HCT116 (cell line): ENCODE measurements around the gene CRBN.

ENCODE experiments used
- CBX3 ChIP-seq: IDR thresholded peaks from 2 replicates; pipeline ENCODE4 v1.6.1; 2012; ENCODE audit warnings: low read depth
- EGR1 ChIP-seq: IDR thresholded peaks from 2 replicates; pipeline ENCODE4 v1.6.1; 2012; ENCODE audit warnings: low read depth
- ELF1 ChIP-seq: IDR thresholded peaks from 2 replicates; pipeline ENCODE4 v1.6.1; 2012; ENCODE audit warnings: low read depth, borderline replicate concordance
- EZH2 ChIP-seq: fragments of 200-600 bp; sonication (generic); IDR thresholded peaks from 2 replicates; pipeline ENCODE4 v1.6.1; 2017; ENCODE audit warnings: antibody characterized with exemption, mixed run types
- MAX ChIP-seq: IDR thresholded peaks from 2 replicates; pipeline ENCODE4 v1.6.1; 2012
- POLR2A ChIP-seq: IDR thresholded peaks from 2 replicates; pipeline ENCODE4 v1.7.0; 2011; ENCODE audit warnings: borderline replicate concordance; ENCODE audit not compliant: insufficient read depth, insufficient read length; ENCODE audit errors: extremely low read depth
- POLR2AphosphoS5 ChIP-seq: IDR thresholded peaks from 2 replicates; pipeline ENCODE4 v1.6.1; 2011; ENCODE audit warnings: mild to moderate bottlenecking, low read depth, low read length, moderate library complexity
- REST ChIP-seq: IDR thresholded peaks from 2 replicates; pipeline ENCODE4 v1.6.1; 2012; ENCODE audit warnings: low read depth
- SP1 ChIP-seq: IDR thresholded peaks from 2 replicates; pipeline ENCODE4 v1.6.1; 2012; ENCODE audit warnings: low read depth
- TCF7L2 ChIP-seq: IDR thresholded peaks from 2 replicates; pipeline ENCODE4 v1.7.0; 2011; ENCODE audit warnings: borderline replicate concordance, inconsistent platforms; ENCODE audit not compliant: insufficient read depth, insufficient read length; ENCODE audit errors: extremely low read depth
- ZFX ChIP-seq: fragments of 450-650 bp; IDR thresholded peaks from 2 replicates; pipeline ENCODE4 v1.6.1; 2017
- TF ChIP-seq, protein P1 (sequence below), 3 experiments: fragments of 200-600 bp in 1 of 3; sonication (generic) in 1 of 3; IDR thresholded peaks in 2 of 3; conservative IDR thresholded peaks in 1 of 3; 2 replicates each; pipeline ENCODE4 v1.5.1; 2012 to 2017; ENCODE audit warnings: low read depth in 2 of 3, low read length in 2 of 3, antibody characterized with exemption in 1 of 3, borderline replicate concordance in 1 of 3, control low read depth in 1 of 3, mild to moderate bottlenecking in 1 of 3, mixed read lengths in 1 of 3, mixed run types in 1 of 3, moderate library complexity in 1 of 3; ENCODE audit not compliant: insufficient read depth in 1 of 3
- TF ChIP-seq, protein P2 (sequence below): IDR thresholded peaks from 2 replicates; pipeline ENCODE4 v1.6.1; 2012

GRCh38 chr3:3107181-3107580 lies 72.3 kb downstream of the CRBN start:
- TF ChIP-seq POLR2AphosphoS5 (no peak), POLR2A (no peak), TCF7L2 (no peak), EGR1 (no peak), EZH2 (no peak), ELF1 (no peak), REST (no peak), SP1 (no peak), MAX (no peak), ZFX (no peak), CBX3 (no peak)
- TF ChIP-seq, protein P1, sequence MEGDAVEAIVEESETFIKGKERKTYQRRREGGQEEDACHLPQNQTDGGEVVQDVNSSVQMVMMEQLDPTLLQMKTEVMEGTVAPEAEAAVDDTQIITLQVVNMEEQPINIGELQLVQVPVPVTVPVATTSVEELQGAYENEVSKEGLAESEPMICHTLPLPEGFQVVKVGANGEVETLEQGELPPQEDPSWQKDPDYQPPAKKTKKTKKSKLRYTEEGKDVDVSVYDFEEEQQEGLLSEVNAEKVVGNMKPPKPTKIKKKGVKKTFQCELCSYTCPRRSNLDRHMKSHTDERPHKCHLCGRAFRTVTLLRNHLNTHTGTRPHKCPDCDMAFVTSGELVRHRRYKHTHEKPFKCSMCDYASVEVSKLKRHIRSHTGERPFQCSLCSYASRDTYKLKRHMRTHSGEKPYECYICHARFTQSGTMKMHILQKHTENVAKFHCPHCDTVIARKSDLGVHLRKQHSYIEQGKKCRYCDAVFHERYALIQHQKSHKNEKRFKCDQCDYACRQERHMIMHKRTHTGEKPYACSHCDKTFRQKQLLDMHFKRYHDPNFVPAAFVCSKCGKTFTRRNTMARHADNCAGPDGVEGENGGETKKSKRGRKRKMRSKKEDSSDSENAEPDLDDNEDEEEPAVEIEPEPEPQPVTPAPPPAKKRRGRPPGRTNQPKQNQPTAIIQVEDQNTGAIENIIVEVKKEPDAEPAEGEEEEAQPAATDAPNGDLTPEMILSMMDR (IDR thresholded peaks at IDR 0.05 in 2 of 3, conservative IDR thresholded peaks at IDR 0.05 in 1 of 3; ENCODE audit: borderline replicate concordance in 1 of 3, insufficient read depth in 1 of 3, low read depth in 2 of 3, low read length in 2 of 3) = no peak
- TF ChIP-seq, protein P2, sequence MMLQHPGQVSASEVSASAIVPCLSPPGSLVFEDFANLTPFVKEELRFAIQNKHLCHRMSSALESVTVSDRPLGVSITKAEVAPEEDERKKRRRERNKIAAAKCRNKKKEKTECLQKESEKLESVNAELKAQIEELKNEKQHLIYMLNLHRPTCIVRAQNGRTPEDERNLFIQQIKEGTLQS = no peak
